Stomach (tissue), 9 donors: Measurements from ENCODE around the gene ELAC2. TPM values are rescaled to one million over a fixed set of nuclear protein-coding genes. Genes with fewer than 3 reads are reported as not detected.

ENCODE experiments used
- DNase-seq, 2 donors: peaks; one replicate each; pipeline versions ENCODE4 v3.0.0 to v3.0.0-alpha.2; 2013 to 2019
- H3K27ac ChIP-seq, 5 donors: fragments of 200-600 bp in 4 of 5; sonication (generic) in 4 of 5; one replicate each; pipeline ENCODE4 v1.5.1; 2013 to 2019; ENCODE audit warnings: mild to moderate bottlenecking in 1 of 5, moderate library complexity in 1 of 5
- H3K27me3 ChIP-seq, 3 donors: fragments of 200-600 bp; sonication (generic); one replicate each; pipeline ENCODE4 v1.5.1; 2017 to 2019; ENCODE audit warnings: mixed run types in 1 of 3
- H3K36me3 ChIP-seq, 4 donors: fragments of 200-600 bp; sonication (generic); 1 replicate in 3 of 4; 2 replicates in 1 of 4; pipeline ENCODE4 v1.5.1; 2016 to 2019
- H3K4me1 ChIP-seq, 4 donors: fragments of 200-600 bp; sonication (generic); one replicate each; pipeline ENCODE4 v1.5.1; 2016 to 2019
- H3K4me3 ChIP-seq, 4 donors: fragments of 200-600 bp; sonication (generic) in 3 of 4; one replicate each; pipeline ENCODE4 v1.5.1; 2016 to 2019; ENCODE audit warnings: mild to moderate bottlenecking in 1 of 4
- H3K9me3 ChIP-seq, 4 donors: fragments of 200-600 bp; sonication (generic); one replicate each; pipeline ENCODE4 v1.5.1; 2016 to 2019
- CTCF ChIP-seq, 7 experiments: fragments of 450-650 bp in 4 of 7; fragments of 200-600 bp in 3 of 7; sonication (generic) in 3 of 7; IDR thresholded peaks; one replicate each; pipeline ENCODE4 v1.5.1; 2016 to 2019; ENCODE audit warnings: antibody characterized with exemption in 7 of 7, control low read depth in 2 of 7, mild to moderate bottlenecking in 1 of 7
- EP300 ChIP-seq: sonication (generic); formaldehyde crosslinking; IDR thresholded peaks from one replicate; pipeline ENCODE4 v1.6.1; 2017; ENCODE audit warnings: antibody characterized with exemption
- POLR2A ChIP-seq, 4 donors: fragments of 450-650 bp; IDR thresholded peaks; one replicate each; pipeline ENCODE4 v1.6.1; 2016; ENCODE audit warnings: antibody characterized with exemption in 4 of 4, control low read depth in 2 of 4, mild to moderate bottlenecking in 1 of 4, moderate library complexity in 1 of 4
- POLR2AphosphoS5 ChIP-seq, 3 donors: sonication (generic); formaldehyde crosslinking; IDR thresholded peaks; one replicate each; pipeline ENCODE4 v1.6.1; 2016; ENCODE audit warnings: antibody characterized with exemption in 3 of 3
- WGBS, 5 donors: extraction: QIAGEN DNeasy Blood & Tissue Kit in 3 of 5; methylation state at CpG; one replicate each; pipeline versions ENCODE4 v1.1.5 to v1.1.7; 2013 to 2018; 5-methylcytosine and 5-hydroxymethylcytosine counted together
- intact Hi-C: fragments of 100-400 bp; cut with DNase I; formaldehyde crosslinking; loops from one replicate; pipeline ENCODE4 v1.15.1; 2023; ENCODE audit warnings: low total_unique reads
- polyA plus RNA-seq, 3 donors: library from polyadenylated mRNA; stranded (reverse); fragments of 200-250 nt; gene quantifications; one replicate each; pipeline ENCODE4 v1.2.3, GENCODE V29; 2013
- total RNA-seq, 5 donors: library from RNA; depleted of rRNA; stranded (reverse); fragments of >200 nt; gene quantifications; one replicate each; pipeline versions ENCODE4 v1.1.0 to v1.2.3, GENCODE V29; 2014 to 2016
- donor health status: healthy with polysubstance abuse.
- donor health status: Bipolar disorder and iron deficiency.
- donor health status: healthy.

The ELAC2 gene
- total and polyA plus RNA-seq, 8 donors = 20.5 to 156 (median 60.2) TPM

- Histone ChIP-seq H3K36me3 (peaks cover 0 to 17% (median 7%) of the 10 kb centered on the region in 4 donors), H3K27ac (no peak overlapping the region), H3K4me3 (no peak overlapping the region), H3K4me1 (no peaks in the 10 kb centered on the region), H3K27me3 (no peaks in the 10 kb centered on the region), H3K9me3 (no peaks in the 10 kb centered on the region)
- intact Hi-C loops = no loop called here
- no peak for DNase-seq
- TF ChIP-seq CTCF (IDR thresholded peaks at IDR 0.05) (no peak), EP300 (no peak), POLR2AphosphoS5 (IDR thresholded peaks at IDR 0.05) (no peak), POLR2A (IDR thresholded peaks at IDR 0.05) (no peak)
- WGBS, 5 donors = 84 to 95% (median 94%) methylated on average over 5 of the region's 5 CpGs
Observed at GRCh38 chr17:12966413-12966812, 51.4 kb downstream of the ELAC2 start.

- no peaks in the 10 kb centered on the region for H3K9me3 ChIP-seq
- no peak for TF ChIP-seq EP300
- TF ChIP-seq POLR2AphosphoS5 (IDR thresholded peaks at IDR 0.05) = no peak
- no peak for TF ChIP-seq CTCF (IDR thresholded peaks at IDR 0.05)
- no peak for TF ChIP-seq POLR2A (IDR thresholded peaks at IDR 0.05)
- no peaks in the 10 kb centered on the region for H3K4me1 ChIP-seq
- H3K4me3 ChIP-seq = no peak overlapping the region
- no peak for DNase-seq
- no peak overlapping the region for H3K27ac ChIP-seq
- no peaks in the 10 kb centered on the region for H3K27me3 ChIP-seq
- intact Hi-C loops = no loop called here
- peaks cover 0 to 17% (median 7%) of the 10 kb centered on the region in 4 donors for H3K36me3 ChIP-seq
- 79 to 98% (median 96%) methylated on average over 3 of the region's 3 CpGs for WGBS, 5 donors
Observed at GRCh38 chr17:12965988-12966387, 51.8 kb downstream of the ELAC2 start.

GRCh38 chr17:12964840-12965239 lies 53.0 kb downstream of the ELAC2 start:
- Histone ChIP-seq H3K27me3 (no peaks in the 10 kb centered on the region), H3K9me3 (no peaks in the 10 kb centered on the region), H3K27ac (no peak overlapping the region), H3K36me3 (peaks cover 0 to 27% (median 7%) of the 10 kb centered on the region in 4 donors), H3K4me1 (no peaks in the 10 kb centered on the region), H3K4me3 (no peak overlapping the region)
- 75 to 93% (median 92%) methylated on average over 9 to 10 of the region's 10 CpGs for WGBS, 5 donors
- intact Hi-C loops = no loop called here
- no peak for DNase-seq
- TF ChIP-seq EP300 = no peak
- no peak for TF ChIP-seq CTCF (IDR thresholded peaks at IDR 0.05)

GRCh38 chr17:12964162-12964561 lies 53.7 kb downstream of the ELAC2 start:
- Histone ChIP-seq H3K27me3 (no peaks in the 10 kb centered on the region), H3K4me3 (no peak overlapping the region), H3K4me1 (no peaks in the 10 kb centered on the region), H3K9me3 (no peaks in the 10 kb centered on the region), H3K27ac (no peak overlapping the region), H3K36me3 (peaks cover 0 to 31% (median 12%) of the 10 kb centered on the region in 4 donors)
- DNase-seq = no peak
- WGBS, 5 donors = 92 to 97% (median 94%) methylated on average over 5 of the region's 5 CpGs
- no peak for TF ChIP-seq POLR2A (IDR thresholded peaks at IDR 0.05)
- no peak for TF ChIP-seq CTCF (IDR thresholded peaks at IDR 0.05)
- no peak for TF ChIP-seq POLR2AphosphoS5 (IDR thresholded peaks at IDR 0.05)
- no peak for TF ChIP-seq EP300
- intact Hi-C loops = no loop called here
